Peyer's patch (tissue), 4 donors: ENCODE measurements around the gene STAT4. TPM values are rescaled to one million over a fixed set of nuclear protein-coding genes. Genes with fewer than 3 reads are reported as not detected.

ENCODE experiments used
- DNase-seq, 3 donors: peaks; one replicate each; pipeline ENCODE4 v3.0.0-alpha.2; 2017 to 2019
- H3K27ac ChIP-seq, 4 donors: fragments of 200-600 bp; sonication (generic); one replicate each; pipeline ENCODE4 v1.5.1; 2016 to 2019
- H3K27me3 ChIP-seq, 2 donors: fragments of 200-600 bp; sonication (generic); one replicate each; pipeline ENCODE4 v1.5.1; 2019
- H3K36me3 ChIP-seq, 3 donors: fragments of 200-600 bp; sonication (generic); one replicate each; pipeline ENCODE4 v1.5.1; 2016 to 2019
- H3K4me1 ChIP-seq, 4 donors: fragments of 200-600 bp; sonication (generic); one replicate each; pipeline ENCODE4 v1.5.1; 2016 to 2019
- H3K4me3 ChIP-seq, 4 donors: fragments of 200-600 bp; sonication (generic); 1 replicate in 3 of 4; 2 replicates in 1 of 4; pipeline ENCODE4 v1.5.1; 2016 to 2019; ENCODE audit warnings: mild to moderate bottlenecking in 1 of 4
- H3K9me3 ChIP-seq, 4 donors: fragments of 200-600 bp; sonication (generic); one replicate each; pipeline ENCODE4 v1.5.1; 2016 to 2019; ENCODE audit warnings: mild to moderate bottlenecking in 1 of 4
- POLR2A ChIP-seq, 2 donors: fragments of 450-650 bp; IDR thresholded peaks; one replicate each; pipeline ENCODE4 v1.5.1; 2017; ENCODE audit warnings: antibody characterized with exemption in 2 of 2, mild to moderate bottlenecking in 2 of 2, moderate library complexity in 2 of 2
- total RNA-seq, 4 donors: library from RNA; depleted of rRNA; stranded (reverse); fragments of >200 nt; gene quantifications; one replicate each; pipeline ENCODE4 v1.1.0, GENCODE V29; 2016
- TF ChIP-seq, protein P1 (sequence below), 6 experiments: fragments of 450-650 bp in 4 of 6; fragments of 200-600 bp in 2 of 6; sonication (generic) in 1 of 6; IDR thresholded peaks; one replicate each; pipeline ENCODE4 v1.5.1; 2017 to 2019; ENCODE audit warnings: antibody characterized with exemption in 6 of 6, mild to moderate bottlenecking in 3 of 6, moderate library complexity in 1 of 6

STAT4 gene
- total RNA-seq, 4 donors from 2014 or later: 5.0 to 18.2 (median 5.9) TPM

GRCh38 chr2:191150230-191150599 is 579 bp downstream of the STAT4 start:
- Histone ChIP-seq H3K4me1 (peaks cover 0 to 7% (median 0%) of the 10 kb centered on the region in 4 donors), H3K27me3 (no peaks in the 10 kb centered on the region), H3K36me3 (no peaks in the 10 kb centered on the region), H3K27ac (peak overlapping the region; percentile 75 to 88 (median 79)), H3K9me3 (no peaks in the 10 kb centered on the region), H3K4me3 (peak overlapping the region; percentile 45 to 69 (median 55))
- no peak for TF ChIP-seq POLR2A (IDR thresholded peaks at IDR 0.05)
- TF ChIP-seq, protein P1, sequence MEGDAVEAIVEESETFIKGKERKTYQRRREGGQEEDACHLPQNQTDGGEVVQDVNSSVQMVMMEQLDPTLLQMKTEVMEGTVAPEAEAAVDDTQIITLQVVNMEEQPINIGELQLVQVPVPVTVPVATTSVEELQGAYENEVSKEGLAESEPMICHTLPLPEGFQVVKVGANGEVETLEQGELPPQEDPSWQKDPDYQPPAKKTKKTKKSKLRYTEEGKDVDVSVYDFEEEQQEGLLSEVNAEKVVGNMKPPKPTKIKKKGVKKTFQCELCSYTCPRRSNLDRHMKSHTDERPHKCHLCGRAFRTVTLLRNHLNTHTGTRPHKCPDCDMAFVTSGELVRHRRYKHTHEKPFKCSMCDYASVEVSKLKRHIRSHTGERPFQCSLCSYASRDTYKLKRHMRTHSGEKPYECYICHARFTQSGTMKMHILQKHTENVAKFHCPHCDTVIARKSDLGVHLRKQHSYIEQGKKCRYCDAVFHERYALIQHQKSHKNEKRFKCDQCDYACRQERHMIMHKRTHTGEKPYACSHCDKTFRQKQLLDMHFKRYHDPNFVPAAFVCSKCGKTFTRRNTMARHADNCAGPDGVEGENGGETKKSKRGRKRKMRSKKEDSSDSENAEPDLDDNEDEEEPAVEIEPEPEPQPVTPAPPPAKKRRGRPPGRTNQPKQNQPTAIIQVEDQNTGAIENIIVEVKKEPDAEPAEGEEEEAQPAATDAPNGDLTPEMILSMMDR (IDR thresholded peaks at IDR 0.05): no peak
- peak in 1 of 3 donors; percentile 56 for DNase-seq

GRCh38 chr2:191149391-191149790 is 1.4 kb downstream of the STAT4 start:
- Histone ChIP-seq H3K27ac (peak overlapping the region; percentile 13 to 82 (median 68)), H3K4me3 (peak overlapping the region in 1 of 4 donors; percentile 58), H3K27me3 (no peaks in the 10 kb centered on the region), H3K36me3 (no peaks in the 10 kb centered on the region), H3K4me1 (peaks cover 0 to 7% (median 0%) of the 10 kb centered on the region in 4 donors), H3K9me3 (no peaks in the 10 kb centered on the region)
- no peak for DNase-seq
- TF ChIP-seq, protein P1 (IDR thresholded peaks at IDR 0.05): no peak
- no peak for TF ChIP-seq POLR2A (IDR thresholded peaks at IDR 0.05)

GRCh38 chr2:191148791-191149190 is 2.0 kb downstream of the STAT4 start:
- no peaks in the 10 kb centered on the region for H3K27me3 ChIP-seq
- TF ChIP-seq POLR2A (IDR thresholded peaks at IDR 0.05): peak in 1 of 2 donors; percentile 30
- TF ChIP-seq, protein P1 (IDR thresholded peaks at IDR 0.05): no peak
- no peaks in the 10 kb centered on the region for H3K36me3 ChIP-seq
- peak overlapping the region; percentile 13 to 82 (median 68) for H3K27ac ChIP-seq
- no peak for DNase-seq
- no peak overlapping the region for H3K4me3 ChIP-seq
- no peaks in the 10 kb centered on the region for H3K9me3 ChIP-seq
- peaks cover 0 to 7% (median 0%) of the 10 kb centered on the region in 4 donors for H3K4me1 ChIP-seq

- Histone ChIP-seq H3K36me3 (no peaks in the 10 kb centered on the region), H3K4me3 (no peak overlapping the region), H3K9me3 (no peaks in the 10 kb centered on the region), H3K4me1 (peaks cover 0 to 7% (median 0%) of the 10 kb centered on the region in 4 donors), H3K27ac (no peak overlapping the region), H3K27me3 (no peaks in the 10 kb centered on the region)
- TF ChIP-seq POLR2A (IDR thresholded peaks at IDR 0.05): no peak
- TF ChIP-seq, protein P1 (IDR thresholded peaks at IDR 0.05): no peak
- peak in 1 of 3 donors; percentile 66 for DNase-seq
These were observed 2.5 kb downstream of the STAT4 start for GRCh38 chr2:191148281-191148680.

DNA sequence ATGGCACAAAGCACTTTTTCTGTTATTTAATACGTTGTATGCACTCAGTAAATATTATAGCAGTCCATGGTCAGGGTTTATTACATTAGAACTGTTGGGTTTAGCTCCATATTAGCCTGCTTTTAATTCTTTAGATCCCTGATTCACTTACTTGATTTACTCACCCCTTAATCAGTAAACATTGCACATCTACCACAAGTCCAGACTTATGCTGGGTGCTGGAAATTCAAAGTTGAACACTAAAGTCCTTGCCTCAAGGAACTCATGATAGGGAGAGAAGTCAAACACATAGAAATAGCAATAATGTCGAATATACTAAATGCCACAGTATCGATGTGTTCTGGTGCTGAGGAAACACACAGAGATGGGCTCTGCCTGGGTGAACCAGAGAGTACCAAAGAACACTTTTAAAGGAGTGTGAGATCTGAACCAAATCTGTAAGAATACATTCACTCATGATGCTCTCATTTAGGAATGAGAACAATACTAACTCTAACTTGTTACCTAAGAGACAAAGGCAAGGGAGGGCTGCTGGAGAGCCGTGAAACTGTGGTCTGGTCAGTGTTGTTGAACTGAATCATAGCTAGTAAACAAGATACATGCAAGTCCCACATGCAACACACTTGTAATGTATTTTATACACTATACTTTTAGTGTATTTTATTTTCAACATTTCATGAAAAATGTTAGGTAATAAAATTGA is 4.9 kb downstream of the STAT4 start:
- Histone ChIP-seq H3K4me1 (peaks cover 0 to 2% (median 0%) of the 10 kb centered on the region in 4 donors), H3K27me3 (no peaks in the 10 kb centered on the region), H3K9me3 (no peaks in the 10 kb centered on the region), H3K4me3 (no peak overlapping the region), H3K27ac (no peak overlapping the region), H3K36me3 (no peaks in the 10 kb centered on the region)
- TF ChIP-seq, protein P1 (IDR thresholded peaks at IDR 0.05): no peak
- no peak for TF ChIP-seq POLR2A (IDR thresholded peaks at IDR 0.05)
- DNase-seq: no peak
